H9 (cell line): ENCODE results near the gene PNLDC1. TPM values are rescaled to one million over a fixed set of nuclear protein-coding genes. Genes with fewer than 3 reads are reported as not detected.

Source experiments
- DNase-seq: peaks from one replicate; pipeline ENCODE4 v3.0.0-alpha.2; 2017
- H2AFZ ChIP-seq: one replicate; pipeline ENCODE4 v1.6.1; 2013; ENCODE audit warnings: mild to moderate bottlenecking, low read length, control low read depth, moderate library complexity
- H2AK5ac ChIP-seq: 2 replicates; pipeline ENCODE4 v1.6.1; 2013; ENCODE audit warnings: low read length, control low read depth, mixed read lengths; ENCODE audit not compliant: insufficient read length
- H2BK120ac ChIP-seq: one replicate; pipeline ENCODE4 v1.6.1; 2013; ENCODE audit warnings: low read depth, mild to moderate bottlenecking, low read length, control low read depth, inconsistent platforms; ENCODE audit not compliant: poor library complexity, severe bottlenecking
- H2BK12ac ChIP-seq: 2 replicates; pipeline ENCODE4 v1.6.1; 2013; ENCODE audit warnings: low read length, control low read depth, mixed read lengths, low read depth; ENCODE audit not compliant: insufficient read length
- H2BK15ac ChIP-seq: 2 replicates; pipeline ENCODE4 v1.6.1; 2013; ENCODE audit warnings: low read depth, low read length, control low read depth
- H2BK20ac ChIP-seq: one replicate; pipeline ENCODE4 v1.6.1; 2013; ENCODE audit warnings: low read depth, mild to moderate bottlenecking, low read length, control low read depth, inconsistent platforms; ENCODE audit not compliant: poor library complexity, severe bottlenecking
- H2BK5ac ChIP-seq: 2 replicates; pipeline ENCODE4 v1.6.1; 2013; ENCODE audit warnings: low read length, control low read depth, mixed read lengths; ENCODE audit not compliant: insufficient read length
- H3K14ac ChIP-seq: 2 replicates; pipeline ENCODE4 v1.6.1; 2013; ENCODE audit warnings: low read length, control low read depth; ENCODE audit not compliant: insufficient read depth
- H3K18ac ChIP-seq: 2 replicates; pipeline ENCODE4 v1.6.1; 2013; ENCODE audit warnings: low read depth, mild to moderate bottlenecking, mixed read lengths, low read length, control low read depth; ENCODE audit not compliant: insufficient read length
- H3K23ac ChIP-seq: 2 replicates; pipeline ENCODE4 v1.6.1; 2013; ENCODE audit warnings: low read length, control low read depth, mixed read lengths, low read depth; ENCODE audit not compliant: insufficient read length
- H3K23me2 ChIP-seq: 2 replicates; pipeline ENCODE4 v1.6.1; 2013; ENCODE audit warnings: low read depth, mild to moderate bottlenecking, mixed read lengths, low read length, control low read depth; ENCODE audit not compliant: insufficient read length, poor library complexity, severe bottlenecking
- H3K27ac ChIP-seq: 2 replicates; pipeline ENCODE4 v1.5.1; 2013; ENCODE audit warnings: low read length, control low read depth, mixed read lengths, low read depth; ENCODE audit not compliant: insufficient read length
- H3K27me3 ChIP-seq: 2 replicates; pipeline ENCODE4 v1.6.1; 2013; ENCODE audit warnings: low read length, control low read depth, inconsistent platforms; ENCODE audit not compliant: insufficient read depth
- H3K4ac ChIP-seq: 2 replicates; pipeline ENCODE4 v1.6.1; 2013; ENCODE audit warnings: low read depth, mild to moderate bottlenecking, control low read depth, inconsistent platforms, low read length, moderate library complexity
- H3K4me1 ChIP-seq: 2 replicates; pipeline ENCODE4 v1.6.1; 2013; ENCODE audit warnings: low read length, control low read depth, inconsistent platforms; ENCODE audit not compliant: insufficient read depth
- H3K4me2 ChIP-seq: 2 replicates; pipeline ENCODE4 v1.6.1; 2013; ENCODE audit warnings: low read length, control low read depth, mixed read lengths; ENCODE audit not compliant: insufficient read length, insufficient read depth
- H3K56ac ChIP-seq: 2 replicates; pipeline ENCODE4 v1.6.1; 2013; ENCODE audit warnings: low read depth, mild to moderate bottlenecking, mixed read lengths, low read length, control low read depth; ENCODE audit not compliant: insufficient read length
- H3K79me1 ChIP-seq: 2 replicates; pipeline ENCODE4 v1.6.1; 2013; ENCODE audit warnings: low read depth, mild to moderate bottlenecking, moderate library complexity, low read length, control low read depth, inconsistent platforms; ENCODE audit not compliant: insufficient read depth, poor library complexity, severe bottlenecking
- H3K79me2 ChIP-seq: 2 replicates; pipeline ENCODE4 v1.6.1; 2013; ENCODE audit warnings: low read length, control low read depth, inconsistent platforms; ENCODE audit not compliant: insufficient read depth
- H3K9ac ChIP-seq: 2 replicates; pipeline ENCODE4 v1.6.1; 2013; ENCODE audit warnings: low read length, control low read depth, mixed read lengths; ENCODE audit not compliant: insufficient read length; ENCODE audit errors: extremely low read depth
- H3K9me3 ChIP-seq: one replicate; pipeline ENCODE4 v1.6.1; 2013; ENCODE audit warnings: low read depth, low read length, inconsistent platforms; ENCODE audit not compliant: control insufficient read depth
- H3T11ph ChIP-seq: one replicate; pipeline ENCODE4 v1.6.1; 2013; ENCODE audit warnings: mild to moderate bottlenecking, low read length, control low read depth, inconsistent platforms
- H4K20me1 ChIP-seq: one replicate; pipeline ENCODE4 v1.6.1; 2013; ENCODE audit not compliant: control insufficient read depth, insufficient read length, insufficient read depth
- H4K5ac ChIP-seq: 2 replicates; pipeline ENCODE4 v1.6.1; 2013; ENCODE audit warnings: low read depth, mild to moderate bottlenecking, mixed read lengths, low read length, control low read depth; ENCODE audit not compliant: insufficient read length
- H4K8ac ChIP-seq: replicated peaks from 2 replicates; pipeline ENCODE4 v1.6.1; 2013; ENCODE audit warnings: low read length, control low read depth, mixed read lengths, low read depth; ENCODE audit not compliant: insufficient read length
- H4K91ac ChIP-seq: 2 replicates; pipeline ENCODE4 v1.6.1; 2013; ENCODE audit warnings: low read depth, mild to moderate bottlenecking, moderate library complexity, mixed read lengths, low read length, control low read depth; ENCODE audit not compliant: insufficient read length
- H3K27ac Mint-ChIP-seq, 3 experiments: 2 replicates in 2 of 3; 3 replicates in 1 of 3; pipeline ENCODE4 v1.8.0; 2020 to 2021; ENCODE audit warnings: mixed read lengths in 3 of 3, mild to moderate bottlenecking in 1 of 3, moderate library complexity in 1 of 3
- H3K27me3 Mint-ChIP-seq: 2 replicates; pipeline ENCODE4 v1.8.0; 2021; ENCODE audit warnings: low read depth, mild to moderate bottlenecking, moderate library complexity, mixed read lengths
- H3K36me3 Mint-ChIP-seq, 3 experiments: 2 replicates in 2 of 3; 3 replicates in 1 of 3; pipeline ENCODE4 v1.8.0; 2020 to 2021; ENCODE audit warnings: low read depth in 3 of 3, mixed read lengths in 3 of 3; ENCODE audit not compliant: insufficient read depth in 1 of 3
- H3K4me1 Mint-ChIP-seq, 2 experiments: 2 replicates each; pipeline ENCODE4 v1.8.0; 2020; ENCODE audit warnings: mixed read lengths in 2 of 2
- H3K4me3 Mint-ChIP-seq, 2 experiments: 2 replicates in 1 of 2; 3 replicates in 1 of 2; pipeline ENCODE4 v1.8.0; 2020 to 2021; ENCODE audit warnings: mild to moderate bottlenecking in 2 of 2, mixed read lengths in 2 of 2, moderate library complexity in 1 of 2
- H3K9me3 Mint-ChIP-seq, 2 experiments: 2 replicates in 1 of 2; 3 replicates in 1 of 2; pipeline ENCODE4 v1.8.0; 2020; ENCODE audit warnings: mild to moderate bottlenecking in 2 of 2, mixed read lengths in 2 of 2, moderate library complexity in 1 of 2
- CTCF ChIP-seq: fragments of 200-600 bp; sonication (generic); conservative IDR thresholded peaks from 3 replicates; pipeline ENCODE4 v1.8.0; 2021; ENCODE audit warnings: antibody characterized with exemption, mild to moderate bottlenecking
- WGBS: extraction: QIAGEN DNeasy Blood & Tissue Kit; methylation state at CpG from one replicate; pipeline ENCODE4 v1.1.7; 2013; ENCODE audit warnings: missing lambda C conversion rate, low lambda C conversion rate, mixed read lengths; ENCODE audit not compliant: insufficient read length; ENCODE audit errors: extremely low coverage; 5-methylcytosine and 5-hydroxymethylcytosine counted together
- total RNA-seq: library from RNA; stranded (reverse); gene quantifications from 2 replicates; pipeline ENCODE4 v1.2.1, GENCODE V29; 2021

Gene PNLDC1
- total RNA-seq, 1 experiment from 2014 or later, result not detected

GRCh38 chr6:159813781-159814180, 13.7 kb downstream of the PNLDC1 start:
- Histone ChIP-seq H4K8ac (no peak overlapping the region), H2AK5ac (no peak overlapping the region), H3K23me2 (no peaks in the 10 kb centered on the region), H3K56ac (no peak overlapping the region), H3K79me2 (no peaks in the 10 kb centered on the region), H3K18ac (no peak overlapping the region), H2BK5ac (no peak overlapping the region), H2BK12ac (no peak overlapping the region), H2BK15ac (no peak overlapping the region), H3K4me1 (no peaks in the 10 kb centered on the region; the same call in 1 of the 2 replicates), H3K4ac (no peak overlapping the region), H3K23ac (no peak overlapping the region), H2BK20ac (no peak overlapping the region), H4K91ac (no peak overlapping the region), H4K20me1 (no peaks in the 10 kb centered on the region), H3K9ac (no peak overlapping the region), H2BK120ac (no peak overlapping the region), H3K27me3 (no peaks in the 10 kb centered on the region), H3K27ac (no peak overlapping the region), H4K5ac (no peak overlapping the region), H3K79me1 (no peaks in the 10 kb centered on the region), H3K9me3 (no peaks in the 10 kb centered on the region), H3T11ph (no peak overlapping the region), H3K4me2 (no peak overlapping the region), H3K14ac (no peak overlapping the region), H2AFZ (no peak overlapping the region)
- WGBS, result no CpG with 5 or more reads among the region's 9 CpGs
- no peak for TF ChIP-seq CTCF
- H3K9me3 Mint-ChIP-seq, result no peaks in the 10 kb centered on the region; a peak in 1 of 5 replicates
- no peaks in the 10 kb centered on the region for H3K36me3 Mint-ChIP-seq
- peaks cover 23 to 25% of the 10 kb centered on the region in 2 experiments for H3K4me1 Mint-ChIP-seq
- no peaks in the 10 kb centered on the region for H3K27me3 Mint-ChIP-seq
- H3K27ac Mint-ChIP-seq, result no peak overlapping the region
- H3K4me3 Mint-ChIP-seq, result no peak overlapping the region
- DNase-seq, result no peak
